IMR-90 (cell line): Measurements from ENCODE around the gene CCDC87. TPM values are rescaled to one million over a fixed set of nuclear protein-coding genes. Genes with fewer than 3 reads are reported as not detected.
A peak's percentile ranks its signal among the peaks of the same experiment; 100 is the strongest.

Experiments
- ATAC-seq: fragments of 200-7000 bp; cut with Tn5 transposase; 2 replicates; pipeline ENCODE4 v1.9.1; 2020; ENCODE audit warnings: low read depth, mild to moderate bottlenecking, moderate library complexity
- BruUV-seq: library from RNA; stranded (reverse); fragments of 400-500 nt; replicated peaks from 2 replicates; lab custom pipeline; 2021; lab: Mats Ljungman, UMichigan
- CTCF ChIA-PET: fragments of 300-600 bp; formaldehyde crosslinking; extraction: SDS; loops from one replicate; lab custom pipeline; 2021; ENCODE audit warnings: antibody characterized with exemption; lab: Yijun Ruan, JAX
- POLR2A ChIA-PET: fragments of 300-600 bp; sonication (Branson Sonifier 250); formaldehyde crosslinking; loops from one replicate; lab custom pipeline; 2022; ENCODE audit warnings: antibody characterized with exemption; ENCODE audit not compliant: unreplicated experiment; lab: Charles Lee
- DNase-seq: peaks from one replicate; pipeline ENCODE4 v3.0.0; 2013
- H2AFZ ChIP-seq: replicated peaks from 2 replicates; pipeline ENCODE3; 2013; ENCODE audit warnings: low read length, mild to moderate bottlenecking; ENCODE audit not compliant: poor library complexity
- H2AK5ac ChIP-seq: 2 replicates; pipeline ENCODE4 v1.6.1; 2013; ENCODE audit warnings: low read depth, low read length, inconsistent platforms
- H2AK9ac ChIP-seq: replicated peaks from 2 replicates; pipeline ENCODE3; 2013; ENCODE audit warnings: mild to moderate bottlenecking, low read depth, low read length, moderate library complexity; ENCODE audit not compliant: poor library complexity
- H2BK120ac ChIP-seq: 2 replicates; pipeline ENCODE4 v1.6.1; 2013; ENCODE audit warnings: low read depth, low read length, inconsistent platforms
- H2BK15ac ChIP-seq: 3 replicates; pipeline ENCODE4 v1.6.1; 2013; ENCODE audit warnings: low read depth, low read length, inconsistent platforms
- H2BK20ac ChIP-seq: 2 replicates; pipeline ENCODE4 v1.6.1; 2013; ENCODE audit warnings: low read depth, mild to moderate bottlenecking, inconsistent platforms, low read length, moderate library complexity
- H2BK5ac ChIP-seq: 2 replicates; pipeline ENCODE4 v1.6.1; 2013; ENCODE audit warnings: mild to moderate bottlenecking, low read depth, low read length, inconsistent platforms; ENCODE audit not compliant: poor library complexity, severe bottlenecking
- H3K14ac ChIP-seq: replicated peaks from 2 replicates; pipeline ENCODE4 v1.6.1; 2013; ENCODE audit warnings: low read depth, low read length, inconsistent platforms
- H3K18ac ChIP-seq: 2 replicates; pipeline ENCODE4 v1.6.1; 2013; ENCODE audit warnings: low read depth, low read length, control low read depth
- H3K23ac ChIP-seq: 2 replicates; pipeline ENCODE4 v1.6.1; 2013; ENCODE audit warnings: low read depth, low read length, inconsistent platforms
- H3K27ac ChIP-seq: 2 replicates; pipeline ENCODE4 v1.5.1; 2013; ENCODE audit warnings: mild to moderate bottlenecking, control low read depth, low read length; ENCODE audit not compliant: insufficient read depth
- H3K27me3 ChIP-seq: 2 replicates; pipeline ENCODE4 v1.6.1; 2013; ENCODE audit warnings: low read length; ENCODE audit not compliant: control insufficient read depth, insufficient read depth
- H3K36me3 ChIP-seq: 2 replicates; pipeline ENCODE4 v1.6.1; 2013; ENCODE audit warnings: low read length, mixed read lengths; ENCODE audit not compliant: control insufficient read depth, insufficient read depth
- H3K4ac ChIP-seq: 2 replicates; pipeline ENCODE4 v1.6.1; 2013; ENCODE audit warnings: low read depth, low read length, inconsistent platforms
- H3K4me1 ChIP-seq: 2 replicates; pipeline ENCODE4 v1.6.1; 2013; ENCODE audit warnings: low read length, mixed read lengths; ENCODE audit not compliant: control insufficient read depth, insufficient read depth
- H3K4me2 ChIP-seq: 2 replicates; pipeline ENCODE4 v1.6.1; 2013; ENCODE audit warnings: low read depth, mild to moderate bottlenecking, control low read depth, low read length, moderate library complexity
- H3K4me3 ChIP-seq: 2 replicates; pipeline ENCODE4 v1.5.1; 2013; ENCODE audit warnings: low read depth, mild to moderate bottlenecking, control low read depth, low read length, moderate library complexity; ENCODE audit not compliant: insufficient read depth
- H3K56ac ChIP-seq: 2 replicates; pipeline ENCODE4 v1.6.1; 2013; ENCODE audit warnings: low read length, inconsistent platforms; ENCODE audit not compliant: insufficient read depth; ENCODE audit errors: extremely low read depth
- H3K79me1 ChIP-seq, 2 experiments: 2 replicates each; pipeline ENCODE4 v1.6.1; 2013; ENCODE audit warnings: low read length in 2 of 2, inconsistent platforms in 1 of 2, low read depth in 1 of 2
- H3K9ac ChIP-seq: 2 replicates; pipeline ENCODE4 v1.6.1; 2013; ENCODE audit warnings: low read depth, low read length, control low read depth
- H3K9me1 ChIP-seq: 2 replicates; pipeline ENCODE4 v1.6.1; 2013; ENCODE audit warnings: low read length, inconsistent platforms; ENCODE audit not compliant: insufficient read depth
- H3K9me3 ChIP-seq: 2 replicates; pipeline ENCODE4 v1.6.1; 2013; ENCODE audit warnings: low read length; ENCODE audit not compliant: control insufficient read depth, insufficient read depth
- H4K20me1 ChIP-seq: 2 replicates; pipeline ENCODE4 v1.6.1; 2013; ENCODE audit warnings: low read length, inconsistent platforms; ENCODE audit not compliant: insufficient read depth
- H4K5ac ChIP-seq: 2 replicates; pipeline ENCODE4 v1.6.1; 2013; ENCODE audit warnings: mild to moderate bottlenecking, low read depth, low read length, control low read depth
- H4K8ac ChIP-seq, 2 experiments: 2 replicates each; pipeline ENCODE4 v1.6.1; 2013; ENCODE audit warnings: low read depth in 2 of 2, low read length in 2 of 2, control low read depth in 1 of 2, inconsistent platforms in 1 of 2
- H4K91ac ChIP-seq: 2 replicates; pipeline ENCODE4 v1.6.1; 2013; ENCODE audit warnings: low read depth, low read length, inconsistent platforms; ENCODE audit not compliant: insufficient read depth
- BHLHE40 ChIP-seq: fragments of 150-350 bp; IDR thresholded peaks from 2 replicates; pipeline ENCODE4 v1.6.1; 2016; ENCODE audit warnings: mild to moderate bottlenecking, low read depth, low read length
- CEBPB ChIP-seq: IDR thresholded peaks from 2 replicates; pipeline ENCODE4 v1.6.1; 2012; ENCODE audit warnings: low read depth, low read length, improper control_type of control experiment
- CHD1 ChIP-seq: IDR thresholded peaks from 2 replicates; pipeline ENCODE4 v1.6.1; 2012; ENCODE audit warnings: low read depth, low read length, improper control_type of control experiment
- CTCF ChIP-seq: conservative IDR thresholded peaks from 2 replicates; pipeline ENCODE4 v1.5.1; 2012; ENCODE audit warnings: mild to moderate bottlenecking, low read depth, low read length, improper control_type of control experiment
- ELK1 ChIP-seq: fragments of 150-350 bp; IDR thresholded peaks from 2 replicates; pipeline ENCODE4 v1.6.1; 2016; ENCODE audit warnings: low read depth, mild to moderate bottlenecking, low read length, moderate library complexity, borderline replicate concordance
- FOS ChIP-seq: fragments of 150-350 bp; IDR thresholded peaks from 2 replicates; pipeline ENCODE4 v1.6.1; 2016; ENCODE audit warnings: low read depth, low read length
- MAFK ChIP-seq: IDR thresholded peaks from 2 replicates; pipeline ENCODE4 v1.6.1; 2012; ENCODE audit warnings: low read depth, low read length, improper control_type of control experiment
- MAZ ChIP-seq: IDR thresholded peaks from 2 replicates; pipeline ENCODE4 v1.6.1; 2012; ENCODE audit warnings: low read depth, mild to moderate bottlenecking, low read length, improper control_type of control experiment, moderate library complexity, borderline replicate concordance
- MXI1 ChIP-seq: IDR thresholded peaks from 2 replicates; pipeline ENCODE4 v1.6.1; 2012; ENCODE audit warnings: low read depth, mild to moderate bottlenecking, low read length, moderate library complexity, borderline replicate concordance
- NFE2L2 ChIP-seq: fragments of 150-350 bp; IDR thresholded peaks from 2 replicates; pipeline ENCODE4 v1.6.1; 2016; ENCODE audit warnings: low read depth, mild to moderate bottlenecking, low read length
- POLR2A ChIP-seq: IDR thresholded peaks from 2 replicates; pipeline ENCODE4 v1.6.1; 2012; ENCODE audit warnings: mild to moderate bottlenecking, low read depth, low read length
- RAD21 ChIP-seq: IDR thresholded peaks from 2 replicates; pipeline ENCODE4 v1.6.1; 2012; ENCODE audit warnings: low read length, improper control_type of control experiment
- RCOR1 ChIP-seq: IDR thresholded peaks from 2 replicates; pipeline ENCODE4 v1.6.1; 2012; ENCODE audit warnings: mild to moderate bottlenecking, low read length, improper control_type of control experiment; ENCODE audit not compliant: insufficient replicate concordance
- RFX5 ChIP-seq: IDR thresholded peaks from 2 replicates; pipeline ENCODE4 v1.8.0; 2012; ENCODE audit warnings: low read depth, mild to moderate bottlenecking, low read length, moderate library complexity
- USF2 ChIP-seq: fragments of 150-350 bp; IDR thresholded peaks from 2 replicates; pipeline ENCODE4 v1.6.1; 2017; ENCODE audit warnings: mild to moderate bottlenecking, antibody characterized with exemption, low read length, low read depth
- WGBS, 2 experiments: methylation state at CpG; one replicate each; pipeline versions ENCODE4 v1.1.5 to v1.1.7; 2013; ENCODE audit warnings: missing lambda C conversion rate in 2 of 2; ENCODE audit not compliant: insufficient read length in 1 of 2; ENCODE audit errors: extremely low coverage in 2 of 2; 5-methylcytosine and 5-hydroxymethylcytosine counted together
- dilution Hi-C: fragments of 300-500 bp; cut with HindIII; formaldehyde crosslinking; loops from one replicate; pipeline ENCODE4 v1.14.3; 2018; ENCODE audit warnings: low sequenced_read_pairs; ENCODE audit not compliant: unreplicated experiment
- in situ Hi-C: fragments of 300-500 bp; cut with MboI; formaldehyde crosslinking; loops from 3 replicates; pipeline ENCODE4 v1.14.3; 2019; ENCODE audit warnings: low sequenced_read_pairs, inconsistent platforms, mixed read lengths
- intact Hi-C: fragments of 100-400 bp; cut with micrococcal nuclease; formaldehyde crosslinking; loops from 2 replicates; pipeline ENCODE4 v1.10.0; 2022
- polyA plus RNA-seq, 3 experiments: library from polyadenylated mRNA; depleted of rRNA; stranded (reverse); fragments of >200 nt; gene quantifications; 2 replicates each; pipeline ENCODE4 v1.2.3, GENCODE V29; 2012; ENCODE audit warnings: low replicate concordance in 1 of 3
- total RNA-seq: library from RNA; depleted of rRNA; stranded (reverse); fragments of >200 nt; gene quantifications from 2 replicates; pipeline ENCODE4 v1.2.3, GENCODE V29; 2012

CCDC87 gene
- total and polyA plus RNA-seq, 2 of the 4 experiments (the other 2 are of a cell fraction): 0.18 to 0.19 TPM

GRCh38 chr11:66579017-66579606, 13.8 kb downstream of the CCDC87 start:
- H3K18ac ChIP-seq: no peak overlapping the region
- no peak overlapping the region for H2BK120ac ChIP-seq
- H3K4me3 ChIP-seq: no peak overlapping the region
- no peaks in the 10 kb centered on the region for H3K36me3 ChIP-seq
- no TSS peak for BruUV-seq
- no peak overlapping the region for H2BK15ac ChIP-seq
- no peak overlapping the region for H3K23ac ChIP-seq
- H3K14ac ChIP-seq: no peak overlapping the region
- peaks cover 6% of the 10 kb centered on the region for H3K4me1 ChIP-seq
- peak overlapping the region; percentile 22 for H2AK9ac ChIP-seq
- no peak overlapping the region for H4K8ac ChIP-seq
- H4K5ac ChIP-seq: no peak overlapping the region
- H2AFZ ChIP-seq: peak overlapping the region; percentile 76
- H3K4me2 ChIP-seq: peak overlapping the region; percentile 38; the same call in 1 of the 2 replicates
- no peak overlapping the region for H4K91ac ChIP-seq
- 39% methylated on average over 10 of the region's 25 CpGs; no CpG with 5 or more reads in 1 of the 2 experiments for WGBS, 2 experiments
- CTCF ChIA-PET: interaction anchor here (0.6 to 1.3 kb wide), 4 partner anchors 13 to 100 kb away, joined by 3 to 5 read pairs (median 4); partner anchors contain the start of genes CCDC87 and CCS
- no peaks in the 10 kb centered on the region for H3K79me1 ChIP-seq
- H2BK20ac ChIP-seq: no peak overlapping the region
- H2BK5ac ChIP-seq: no peak overlapping the region
- DNase-seq (peak; percentile 77), ATAC-seq (peak; percentile 93)
- in situ Hi-C loops: loop anchor here (10.0 kb wide), 1 partner anchor 256 kb away; no protein-coding TSS in a partner anchor
- intact Hi-C loops: loop anchor here (1.0 to 2.0 kb wide), 3 partner anchors 62 to 256 kb away; no protein-coding TSS in a partner anchor
- no peak overlapping the region for H3K56ac ChIP-seq
- no peak overlapping the region for H3K9ac ChIP-seq
- H4K20me1 ChIP-seq: no peaks in the 10 kb centered on the region
- H3K27ac ChIP-seq: no peak overlapping the region
- H2AK5ac ChIP-seq: no peak overlapping the region
- H3K27me3 ChIP-seq: no peaks in the 10 kb centered on the region
- POLR2A ChIA-PET: no interaction called here
- no peak overlapping the region for H3K4ac ChIP-seq
- H3K9me3 ChIP-seq: 0 out of 2 replicates have a peak, but pooled peaks cover 2% of the 10 kb centered on the region
- dilution Hi-C loops: no loop called here
- H3K9me1 ChIP-seq: no peaks in the 10 kb centered on the region
- TF ChIP-seq USF2 (no peak), FOS (0 out of 2 replicates have a peak, but pooled peaks have one; percentile 26), MAFK (no peak), RCOR1 (no peak), MXI1 (no peak), BHLHE40 (peak; percentile 32; the same call in 1 of the 2 replicates), MAZ (0 out of 2 replicates have a peak, but pooled peaks have one; percentile 13), POLR2A (no peak), ELK1 (no peak), CEBPB (peak; percentile 36; the same call in 1 of the 2 replicates), CHD1 (no peak), RAD21 (peak; percentile 85), RFX5 (no peak), NFE2L2 (no peak), CTCF (peak; percentile 82)
